HCEC 1CT (cell line): ENCODE data around the gene BACE1.
"Not testable (repeated sequence)": the region's sequence is repeated elsewhere in the genome, so short reads cannot be mapped to it uniquely, and the experiment has no call there.

Experiments
- DNase-seq: peaks from one replicate; pipeline ENCODE4 v3.0.0-alpha.2; 2017

BACE1 gene

DNA sequence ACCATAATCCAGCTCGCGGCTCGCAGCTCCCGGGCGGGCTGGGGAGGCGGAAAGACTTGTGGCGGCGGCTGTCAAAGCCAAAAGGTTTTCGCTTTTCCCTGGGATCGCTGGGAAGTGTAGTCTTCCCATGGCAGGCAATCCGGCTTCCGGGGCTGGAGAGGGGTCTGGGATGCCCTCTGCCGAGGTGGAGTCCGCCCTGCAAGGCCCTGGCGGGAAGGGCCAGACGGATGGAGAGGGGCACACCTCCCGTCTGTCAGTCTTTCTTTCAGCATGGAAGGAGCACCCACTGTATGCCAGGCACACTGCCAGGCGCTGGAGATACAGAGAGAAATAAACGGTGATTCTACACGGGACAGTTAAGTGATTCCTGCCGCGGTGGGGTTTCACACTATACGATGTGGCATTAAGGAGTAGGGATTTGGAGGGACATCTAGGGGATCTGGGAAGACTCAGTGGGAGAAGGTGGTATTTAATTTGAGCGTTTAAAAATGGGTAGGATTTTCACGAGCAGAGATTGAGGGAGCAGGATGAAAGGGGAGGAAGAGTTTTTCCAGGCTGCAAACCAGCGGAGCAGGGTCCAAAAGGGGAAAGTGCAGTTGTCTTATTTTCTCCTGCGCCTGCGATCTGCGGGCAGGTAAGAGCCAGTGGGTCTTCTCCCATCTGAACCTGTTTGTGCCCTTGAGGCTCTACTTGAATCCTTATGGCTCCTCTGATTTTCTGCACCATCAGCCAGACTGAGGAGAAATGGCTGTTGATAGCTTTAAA lies at the start of gene BACE1:
Gene BACE1 (minus strand): TSS at position 60 of the 765 bp plus-strand sequence. CDS start 461 bp downstream, outside the sequence.
- DNase-seq = peak; percentile 86

DNA sequence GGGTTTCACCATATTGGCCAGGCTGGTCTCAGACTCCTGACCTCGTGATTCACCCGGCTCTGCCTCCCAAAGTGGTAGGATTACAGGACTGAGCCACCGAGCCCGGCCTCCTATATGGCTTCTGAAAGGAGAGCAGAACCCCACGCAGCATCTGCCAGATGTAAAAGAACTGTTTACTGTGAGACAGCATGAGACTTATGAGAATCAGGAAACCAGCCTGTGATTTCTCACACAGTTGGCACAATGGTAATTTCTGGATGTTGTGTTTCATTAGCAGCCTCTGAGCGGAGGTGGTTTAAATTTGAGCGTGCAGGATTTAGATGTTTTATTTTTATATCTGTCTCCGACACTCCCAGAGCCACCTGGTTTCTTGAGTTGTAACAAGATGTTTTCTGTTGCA lies 45.4 kb upstream of the BACE1 start:
- DNase-seq = no peak

DNA sequence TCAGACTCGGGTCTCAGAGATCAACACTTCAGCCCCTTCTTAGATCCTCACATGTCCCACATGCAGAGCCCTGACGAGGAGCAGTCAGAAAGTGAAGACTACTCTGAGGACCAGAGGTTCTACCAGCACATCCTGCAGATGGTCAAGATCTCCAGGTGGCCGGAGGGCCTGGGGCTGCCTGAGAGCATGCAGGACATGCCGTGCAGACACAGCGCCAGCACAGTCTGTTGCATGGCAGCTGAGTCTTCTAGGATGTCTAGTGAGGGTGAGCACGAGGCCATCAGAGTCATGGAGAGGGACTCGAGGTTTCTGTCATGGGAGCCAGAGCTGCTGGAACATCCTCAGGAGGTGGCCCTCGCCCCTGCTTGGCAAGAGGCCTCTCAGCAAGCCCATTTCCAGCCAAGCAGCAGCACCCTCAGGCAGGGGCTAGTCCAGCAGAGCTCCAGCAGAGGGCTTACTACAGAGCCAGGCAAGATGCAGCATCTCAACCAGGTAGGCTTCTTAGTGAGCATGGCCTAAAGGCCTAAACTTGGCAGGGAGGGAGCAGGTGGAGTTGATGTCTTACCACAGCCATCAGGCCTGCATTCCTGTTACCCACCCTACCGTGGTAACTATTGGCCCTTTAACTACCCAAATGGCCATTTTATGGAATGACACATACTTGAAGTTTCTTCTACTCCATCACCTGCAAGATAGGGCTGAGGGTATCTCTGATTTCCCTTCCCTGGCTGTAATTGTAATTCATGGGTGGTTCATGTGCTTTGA lies 40.3 kb upstream of the BACE1 start:
- DNase-seq = no peak

- no peak for DNase-seq
These were observed 38.5 kb upstream of the BACE1 start for GRCh38 chr11:117354550-117354949.

DNA sequence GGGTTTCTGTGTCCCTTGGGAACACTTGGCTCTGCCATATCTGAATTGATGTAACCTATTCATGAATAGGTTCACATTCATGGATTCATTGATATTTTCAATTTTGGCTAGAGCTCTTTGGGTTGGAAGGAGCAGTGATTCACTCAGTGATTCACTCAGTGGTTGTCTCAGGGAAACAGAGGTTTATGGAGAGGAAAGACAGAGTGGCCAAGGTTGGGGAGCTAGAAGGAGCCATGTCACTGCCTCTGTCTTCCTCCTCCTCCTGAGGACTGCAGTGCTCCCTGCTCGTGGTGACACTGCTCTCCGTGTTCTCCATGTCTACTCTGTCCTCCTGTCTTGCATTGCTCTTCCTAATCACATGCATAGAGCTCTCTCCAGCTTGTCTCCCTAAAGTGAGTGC lies 29.0 kb upstream of the BACE1 start:
- DNase-seq = peak; percentile 14

- DNase-seq = no peak
These were observed 21.0 kb upstream of the BACE1 start for GRCh38 chr11:117337076-117337475.

- no peak for DNase-seq
These were observed 19.3 kb upstream of the BACE1 start for GRCh38 chr11:117335399-117335798.

DNA sequence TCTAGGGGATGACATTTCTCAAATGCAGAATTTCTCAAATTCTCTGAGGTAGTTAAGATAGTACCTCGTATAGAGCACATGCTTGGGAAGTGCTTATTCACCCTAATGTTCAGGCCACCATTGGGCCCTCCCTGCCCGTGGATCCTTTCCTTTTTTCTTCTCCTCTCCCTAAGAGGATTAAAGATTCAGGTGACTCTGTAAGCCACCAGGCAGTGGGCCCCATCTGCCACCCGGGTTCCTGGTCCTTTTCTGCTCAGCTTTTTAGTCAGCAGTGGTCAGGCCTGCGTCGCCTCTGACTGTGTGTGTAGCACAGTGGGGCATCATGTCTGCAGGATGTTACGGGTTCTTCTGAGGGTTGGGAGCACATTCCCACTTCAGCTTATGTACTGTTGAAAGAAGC lies 18.8 kb upstream of the BACE1 start:
- no peak for DNase-seq

DNA sequence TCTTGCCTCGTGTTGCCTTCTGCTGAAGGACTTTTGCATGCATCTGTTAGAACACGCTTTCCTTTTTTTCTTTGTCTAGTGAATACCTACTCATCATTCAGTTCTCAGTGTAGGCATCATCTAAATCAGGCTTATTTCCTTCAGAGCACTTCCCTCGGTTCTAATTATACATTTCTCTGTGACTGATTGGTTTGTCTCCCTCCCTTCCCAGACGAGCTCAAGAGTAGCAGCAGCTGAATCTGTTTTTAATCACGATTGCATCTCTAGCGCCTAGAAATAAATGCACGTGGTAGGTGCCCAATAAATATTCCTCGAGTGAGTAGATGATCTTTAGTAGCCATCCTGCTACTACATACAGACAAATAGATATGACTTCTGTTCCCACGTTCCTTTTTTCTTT lies 17.9 kb upstream of the BACE1 start:
- no peak for DNase-seq

DNA sequence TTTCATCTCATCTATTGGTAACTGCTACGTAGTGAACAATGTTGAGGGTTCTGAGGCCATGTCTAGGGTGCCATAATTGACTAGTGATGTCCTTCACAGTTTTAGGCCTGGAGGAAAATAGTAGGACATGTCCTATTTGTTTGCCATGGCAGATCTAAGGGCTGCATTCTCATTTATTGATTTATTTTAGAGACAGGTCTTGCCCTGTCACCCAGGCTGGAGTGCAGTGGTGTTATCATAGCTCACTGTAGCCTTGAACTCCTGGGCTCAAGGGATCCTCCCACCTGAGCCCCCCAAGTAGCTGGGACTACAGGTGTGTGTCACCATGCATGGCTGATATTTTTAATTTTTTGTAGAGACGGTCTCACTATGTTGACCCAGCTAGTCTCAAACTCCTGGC lies 16.8 kb upstream of the BACE1 start:
- no peak for DNase-seq

DNA sequence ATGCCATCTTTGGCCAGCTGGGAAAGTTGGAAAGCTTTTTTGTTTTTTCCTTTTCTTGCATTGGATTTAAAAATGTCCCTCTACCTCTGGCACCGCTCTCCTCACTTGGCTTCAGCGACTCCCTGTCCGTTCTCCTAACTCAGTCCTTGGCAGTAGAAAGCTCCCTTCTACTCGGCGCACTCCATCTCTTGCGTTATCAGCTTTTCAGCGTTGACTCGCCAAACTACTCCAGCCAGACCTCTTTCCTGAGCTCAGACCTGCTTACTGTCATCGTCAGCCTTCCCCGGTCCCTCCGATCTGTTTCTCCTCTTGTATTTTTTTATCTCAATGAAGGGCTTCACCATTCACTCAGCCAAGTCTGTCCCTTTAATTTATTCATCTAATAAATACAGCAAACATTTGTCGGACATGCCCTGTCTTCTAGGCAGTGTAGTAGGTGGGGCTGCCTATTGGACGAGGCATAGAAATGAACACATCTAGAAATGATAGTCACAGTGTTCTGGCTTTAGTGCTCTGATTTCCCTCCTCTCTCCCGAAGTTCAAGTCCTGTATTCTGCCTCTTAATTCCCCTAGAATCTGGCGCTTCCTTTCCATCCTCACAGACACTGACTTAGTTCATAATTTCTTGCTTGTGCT lies 12.4 kb upstream of the BACE1 start:
- peak; percentile 48 for DNase-seq

GRCh38 chr11:117327567-117328374 lies 11.7 kb upstream of the BACE1 start, which contains the start of gene CEP164:
TSS of gene CEP164 (plus strand) at chr11:117327854. CDS start at chr11:117338587, 10,733 bp downstream.
- DNase-seq = peak; percentile 97

DNA sequence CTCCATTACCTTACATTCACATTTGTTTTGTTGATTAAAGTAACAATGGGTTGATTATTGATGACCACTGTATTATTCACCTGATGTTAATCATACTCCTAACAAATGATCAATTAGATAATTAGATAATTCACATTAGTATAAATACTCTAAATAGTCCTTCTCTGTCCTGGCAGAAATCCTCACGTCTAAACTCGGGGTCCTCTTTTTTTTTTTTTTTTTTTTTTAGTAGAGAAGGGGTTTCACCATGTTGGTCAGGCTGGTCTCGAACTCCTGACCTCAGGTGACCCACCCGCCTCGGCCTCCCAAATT lies 11.2 kb upstream of the BACE1 start:
- not testable (repeated sequence) for DNase-seq

DNA sequence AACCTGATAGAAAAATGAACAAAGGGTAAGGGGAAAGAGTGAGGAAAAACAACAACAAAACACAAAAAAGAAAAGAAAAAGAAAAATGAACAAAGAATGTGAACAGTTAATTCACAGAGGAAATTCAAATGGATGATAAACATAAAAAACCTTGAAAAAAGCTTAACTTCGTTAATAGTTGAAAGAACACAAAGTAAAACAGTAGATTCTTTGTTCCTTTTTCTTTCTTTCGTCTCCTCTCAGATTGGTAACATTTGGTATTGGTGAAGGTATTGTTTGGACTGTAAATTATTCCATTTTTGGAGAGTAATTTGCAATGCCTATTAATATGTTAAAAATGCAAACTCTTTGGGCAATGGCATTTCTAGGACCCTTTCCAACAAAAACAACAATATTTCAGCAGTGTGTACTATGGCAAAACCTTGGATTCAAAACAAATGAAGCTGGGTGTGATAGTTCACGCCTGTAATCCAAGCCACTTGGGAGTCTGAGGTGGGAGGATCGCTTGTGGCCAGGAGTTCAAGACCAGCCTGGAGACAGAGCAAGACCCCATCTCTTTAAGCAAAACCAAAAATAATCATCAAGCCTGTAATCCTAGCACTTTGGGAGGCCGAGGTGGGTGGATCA lies 3.3 kb upstream of the BACE1 start:
- DNase-seq = peak; percentile 69

DNA sequence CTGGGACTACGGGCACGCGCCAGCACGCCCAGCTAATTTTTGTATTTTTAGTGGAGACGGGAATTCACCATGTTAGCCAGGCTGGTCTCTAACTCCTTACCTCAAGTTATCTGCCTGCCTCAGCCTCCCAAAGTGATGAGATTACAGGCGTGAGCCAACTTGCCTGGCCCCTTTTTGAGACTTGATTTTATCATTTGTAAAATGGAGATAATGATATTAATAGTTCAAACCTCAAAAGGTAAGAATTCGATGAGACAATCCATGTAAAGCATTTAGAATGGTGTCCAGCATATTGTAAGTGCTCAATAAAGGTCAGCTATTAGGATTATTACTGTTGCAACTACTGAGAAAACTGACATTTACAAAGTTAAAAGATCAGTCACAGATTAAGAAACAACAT lies 2.7 kb upstream of the BACE1 start:
- DNase-seq = no peak

DNA sequence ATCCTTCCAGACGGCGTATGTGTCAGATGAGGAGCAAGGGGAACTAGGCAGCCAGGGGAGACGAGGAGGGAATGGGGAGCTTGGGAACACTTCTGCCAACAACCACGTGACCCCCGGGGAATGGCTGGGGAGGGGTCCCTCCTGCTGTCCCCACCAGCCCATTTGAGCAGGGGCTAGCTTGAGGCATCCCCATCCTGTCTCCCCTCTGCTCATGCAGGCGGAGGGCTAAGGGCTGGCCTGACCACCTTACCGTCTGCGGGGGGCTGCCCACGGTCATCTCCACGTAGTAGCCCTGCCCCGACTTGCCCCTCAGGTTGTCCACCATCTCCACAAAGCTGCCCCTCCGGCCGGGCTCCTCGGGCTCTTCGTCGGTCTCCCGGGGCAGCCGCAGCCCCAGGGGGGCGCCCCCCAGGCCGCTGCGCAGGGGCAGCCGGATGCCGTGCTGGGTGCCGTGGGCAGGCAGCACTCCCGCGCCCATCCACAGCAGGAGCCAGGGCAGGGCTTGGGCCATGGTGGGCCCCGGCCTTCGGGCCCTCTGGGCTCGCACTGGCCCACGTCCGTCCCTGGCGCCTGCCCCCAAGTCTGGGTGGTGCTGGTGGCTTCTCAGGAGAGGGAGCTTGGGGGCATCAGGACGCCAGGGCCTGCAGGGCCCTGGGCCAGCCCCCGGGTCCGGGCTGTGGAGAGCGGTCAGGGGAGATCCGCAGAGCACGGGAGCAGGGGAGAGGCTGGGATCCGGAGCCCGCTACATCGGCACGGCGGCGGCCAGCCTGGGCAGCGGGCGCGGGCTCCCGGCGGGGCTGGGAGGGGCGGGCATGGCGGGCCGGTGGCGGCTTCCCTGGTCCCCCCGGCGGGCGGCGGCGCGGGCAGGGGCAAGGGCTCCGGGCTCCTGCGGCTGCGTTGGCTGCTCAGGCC lies 515 bp downstream of the BACE1 start:
- no peak for DNase-seq

DNA sequence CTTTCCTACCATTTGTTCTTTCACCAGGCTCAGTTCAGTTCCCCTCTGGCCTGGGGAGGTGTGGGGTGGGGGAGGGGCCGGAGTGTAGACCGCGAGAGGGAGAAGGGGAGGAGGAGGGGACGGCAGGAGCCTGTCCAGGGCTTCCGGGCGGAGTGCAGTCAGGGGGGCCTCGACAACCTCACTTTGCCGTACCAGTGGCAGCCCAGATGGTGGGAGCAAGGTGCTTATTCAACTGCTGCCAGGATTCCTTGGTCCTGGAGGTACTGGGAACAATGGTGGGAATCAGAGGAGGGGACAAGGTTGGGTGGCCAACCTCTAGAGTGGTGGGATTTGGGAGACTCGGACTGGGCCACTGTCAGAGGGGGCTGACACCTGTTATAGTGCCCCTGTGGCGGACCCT lies 1.2 kb downstream of the BACE1 start:
- DNase-seq = no peak

GRCh38 chr11:117313828-117314768 lies 2.0 kb downstream of the BACE1 start:
- no peak for DNase-seq

DNA sequence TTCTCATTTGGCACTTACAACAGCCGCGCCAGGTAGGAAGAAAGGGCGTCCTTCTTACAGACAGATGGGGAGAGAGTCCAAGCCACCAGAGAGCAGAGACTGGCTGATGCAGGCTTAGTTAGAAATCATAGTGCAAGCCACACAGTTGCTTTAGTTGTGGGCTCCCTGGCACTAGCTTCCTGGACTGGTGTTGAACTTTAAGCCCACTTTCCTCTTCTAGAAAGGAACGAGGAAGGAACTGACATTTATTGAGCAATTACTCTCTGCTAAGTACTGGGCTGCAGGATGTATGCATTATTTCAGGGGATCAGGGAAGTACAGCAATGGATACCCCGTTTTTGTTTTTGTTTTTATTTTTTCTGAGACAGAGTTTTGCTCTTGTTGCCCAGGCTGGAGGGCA lies 3.0 kb downstream of the BACE1 start:
- no peak for DNase-seq

- no peak for DNase-seq
These were observed 6.7 kb downstream of the BACE1 start for GRCh38 chr11:117309310-117309709.
